OCI-M1 (cell line): ENCODE results near the gene KLHL7.
"Not testable (repeated sequence)": the region's sequence is repeated elsewhere in the genome, so short reads cannot be mapped to it uniquely, and the experiment has no call there.

Source experiments
- DNase-seq: peaks from one replicate; lab custom pipeline; 2025; lab: John Stamatoyannopoulos, UW

Gene KLHL7

DNA sequence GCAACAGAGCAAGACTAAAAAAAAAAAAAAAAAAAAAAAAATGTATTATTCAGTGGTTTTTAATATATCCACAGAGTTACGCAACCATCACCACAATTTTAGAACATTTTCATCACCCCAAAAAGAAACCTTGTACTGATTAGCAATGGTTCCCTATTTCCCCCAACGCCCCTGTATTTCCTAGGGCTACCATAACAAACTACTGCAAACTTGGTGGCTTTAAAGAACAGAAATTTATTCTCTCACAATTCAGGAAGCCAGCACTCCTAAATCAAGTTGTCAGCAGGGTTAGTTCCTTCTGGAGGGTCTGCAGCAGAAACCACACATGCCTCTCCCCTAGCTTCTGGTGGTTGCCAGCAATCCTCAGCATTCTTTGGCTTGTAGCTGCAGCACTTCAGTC lies 70.4 kb downstream of the KLHL7 start:
- DNase-seq: no peak

DNA sequence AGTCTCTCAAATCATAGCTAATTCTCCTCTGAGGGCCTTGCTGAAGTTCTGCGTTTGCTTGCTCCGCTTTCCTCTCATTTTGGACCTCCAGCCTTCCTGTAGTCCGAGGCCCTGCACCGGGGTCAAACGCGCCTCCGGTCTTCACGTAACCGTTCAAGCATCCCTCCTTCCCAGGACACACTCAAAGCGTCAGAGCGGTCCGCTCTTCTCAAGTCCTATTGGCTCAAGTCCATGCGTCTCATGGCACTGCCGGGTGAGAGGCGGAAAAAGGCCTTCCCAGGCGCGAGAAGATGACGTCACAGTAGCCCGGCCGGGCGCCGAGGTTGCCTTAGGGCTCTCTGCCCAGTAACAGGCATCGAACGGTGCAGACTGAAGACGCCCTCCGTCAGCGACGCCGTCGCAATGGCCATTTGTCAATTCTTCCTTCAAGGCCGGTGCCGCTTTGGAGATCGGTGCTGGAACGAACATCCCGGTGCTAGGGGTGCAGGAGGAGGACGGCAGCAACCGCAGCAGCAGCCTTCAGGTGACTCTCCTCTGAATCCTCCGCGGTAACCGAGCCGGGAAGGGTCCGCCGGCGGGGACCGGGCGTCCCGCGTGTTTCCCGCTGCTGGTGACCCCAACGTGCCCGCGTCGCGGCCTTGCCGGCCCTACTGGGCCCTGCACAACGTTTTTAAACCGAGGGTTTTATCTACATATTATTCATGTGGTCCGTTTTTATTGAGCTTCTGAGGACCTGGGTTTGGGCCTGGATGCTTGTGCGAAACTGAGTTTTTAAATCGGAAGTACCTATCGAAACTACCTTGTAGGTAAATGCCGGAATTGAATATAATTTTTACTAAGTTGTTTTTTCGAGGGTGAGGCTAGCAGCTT lies 76.3 kb downstream of the KLHL7 start, which contains the start of gene NUP42:
Gene NUP42, plus strand, starts transcription at position 365 of the 870 bp plus-strand sequence. Its CDS starts 38 bp downstream, at position 403.
- peak; percentile 98 for DNase-seq

DNA sequence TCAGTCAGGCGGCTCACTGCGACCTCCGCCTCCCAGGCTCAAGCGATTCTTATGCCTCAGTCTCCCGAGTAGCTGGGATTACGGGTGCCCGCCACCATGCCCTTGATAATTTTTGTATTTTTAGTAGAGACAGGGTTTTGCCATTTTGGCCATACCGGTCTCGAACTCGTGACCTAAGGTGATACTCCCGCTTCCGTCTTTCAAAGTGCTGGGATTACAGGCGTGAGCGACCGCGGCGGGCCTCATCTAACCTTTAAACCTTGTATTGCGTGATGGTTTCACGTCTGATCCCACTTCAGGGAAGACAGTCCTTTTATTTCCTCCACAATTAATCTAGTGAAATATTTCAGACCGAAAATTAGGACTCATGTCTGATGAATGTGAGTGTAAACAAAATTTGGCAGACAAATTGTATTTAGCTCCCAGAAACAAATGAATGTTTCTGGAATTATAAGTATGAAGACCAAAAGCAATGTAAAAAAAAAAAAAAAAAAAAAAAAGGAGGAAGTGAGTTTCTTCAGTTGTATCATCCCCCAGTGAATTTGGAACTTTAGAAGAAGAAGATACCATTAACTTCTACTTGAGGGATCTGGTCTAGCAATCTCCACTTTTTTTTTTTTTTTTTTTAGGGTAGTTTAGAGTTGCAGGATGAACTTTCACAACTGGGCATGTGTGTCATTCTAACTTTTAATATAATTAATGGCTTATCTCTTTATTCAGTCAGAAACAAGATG lies 77.9 kb downstream of the KLHL7 start:
- peak; percentile 72 for DNase-seq

DNA sequence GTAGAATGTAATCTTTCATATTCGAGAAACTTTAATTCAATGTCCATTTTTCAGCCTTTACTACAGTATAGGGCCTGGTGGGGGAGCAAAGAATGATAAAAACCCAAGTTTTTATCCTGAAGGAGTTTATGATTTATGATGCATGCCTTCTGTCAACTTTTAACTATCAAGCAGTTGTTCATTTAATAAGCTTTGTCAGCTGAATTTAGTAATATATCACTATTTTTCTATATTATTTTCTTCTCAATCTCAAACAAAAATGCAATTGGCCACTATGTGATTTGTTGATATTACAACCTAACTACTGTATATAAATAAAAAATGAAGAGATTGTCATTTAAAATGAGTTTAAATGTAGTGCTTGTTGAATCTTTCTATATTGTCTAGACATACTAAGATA lies 78.7 kb downstream of the KLHL7 start:
- DNase-seq: no peak

DNA sequence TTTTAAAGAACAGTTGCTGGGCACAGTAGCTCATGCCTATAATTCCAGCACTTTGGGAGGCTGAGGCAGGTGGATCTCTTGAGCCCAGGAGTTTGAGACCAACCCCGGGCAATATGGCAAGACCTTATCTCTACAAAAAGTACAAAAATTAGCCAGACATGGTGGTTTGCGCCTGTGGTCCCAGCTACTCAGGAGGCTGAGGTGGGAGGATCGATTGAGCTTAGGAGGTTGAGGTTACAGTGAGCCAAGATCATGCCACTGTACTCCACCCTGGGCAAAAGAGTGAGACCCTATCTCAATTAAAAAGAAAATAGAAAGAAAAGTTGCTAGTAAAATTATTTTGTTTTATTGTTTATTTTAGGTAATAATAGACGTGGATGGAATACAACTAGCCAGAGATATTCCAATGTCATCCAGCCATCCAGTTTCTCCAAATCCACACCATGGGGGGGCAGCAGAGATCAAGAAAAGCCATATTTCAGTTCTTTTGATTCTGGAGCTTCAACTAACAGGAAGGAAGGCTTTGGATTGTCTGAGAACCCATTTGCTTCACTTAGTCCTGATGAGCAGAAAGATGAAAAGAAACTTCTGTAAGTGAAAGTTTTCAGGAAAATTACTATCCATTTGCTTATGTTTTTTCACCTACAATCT lies 79.2 kb downstream of the KLHL7 start:
- peak; percentile 69 for DNase-seq

DNA sequence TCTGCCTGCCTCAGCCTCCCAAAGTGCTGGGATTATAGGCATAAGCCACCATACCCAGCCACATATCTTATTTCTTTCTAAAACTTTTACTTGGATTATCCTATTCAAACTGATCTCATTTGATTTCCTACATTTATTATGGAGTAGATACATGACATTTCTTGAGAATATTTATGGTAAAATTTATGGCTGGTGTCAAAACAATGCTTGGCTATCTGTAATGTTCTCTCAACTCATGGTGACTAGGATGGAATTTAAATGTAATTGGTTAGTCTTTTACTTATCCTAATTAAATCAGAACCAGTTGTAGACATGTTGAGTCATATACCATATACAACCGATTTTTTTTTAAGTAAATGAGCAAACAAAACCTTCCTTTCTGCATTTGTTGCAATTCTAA lies 80.4 kb downstream of the KLHL7 start:
- DNase-seq: no peak

DNA sequence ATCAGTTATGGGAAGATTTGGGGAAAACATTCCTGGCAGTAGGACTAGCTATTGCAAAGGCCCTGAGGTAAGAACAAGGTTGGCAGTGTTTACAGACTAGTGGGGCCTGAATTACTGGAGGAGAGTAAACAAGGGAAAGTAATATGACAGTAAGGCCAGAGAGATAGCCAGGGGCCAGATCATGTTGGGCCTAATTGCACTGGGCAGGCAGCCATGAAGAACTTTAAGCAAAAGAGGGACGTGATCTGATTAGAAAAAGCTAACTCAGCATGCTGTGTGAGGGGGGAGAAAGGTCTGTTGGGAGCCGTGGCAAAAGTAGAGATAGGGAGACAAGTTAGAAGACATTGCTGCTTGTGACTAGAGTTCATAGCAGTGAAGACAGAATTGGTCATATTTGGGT lies 85.4 kb downstream of the KLHL7 start:
- DNase-seq: peak; percentile 76

DNA sequence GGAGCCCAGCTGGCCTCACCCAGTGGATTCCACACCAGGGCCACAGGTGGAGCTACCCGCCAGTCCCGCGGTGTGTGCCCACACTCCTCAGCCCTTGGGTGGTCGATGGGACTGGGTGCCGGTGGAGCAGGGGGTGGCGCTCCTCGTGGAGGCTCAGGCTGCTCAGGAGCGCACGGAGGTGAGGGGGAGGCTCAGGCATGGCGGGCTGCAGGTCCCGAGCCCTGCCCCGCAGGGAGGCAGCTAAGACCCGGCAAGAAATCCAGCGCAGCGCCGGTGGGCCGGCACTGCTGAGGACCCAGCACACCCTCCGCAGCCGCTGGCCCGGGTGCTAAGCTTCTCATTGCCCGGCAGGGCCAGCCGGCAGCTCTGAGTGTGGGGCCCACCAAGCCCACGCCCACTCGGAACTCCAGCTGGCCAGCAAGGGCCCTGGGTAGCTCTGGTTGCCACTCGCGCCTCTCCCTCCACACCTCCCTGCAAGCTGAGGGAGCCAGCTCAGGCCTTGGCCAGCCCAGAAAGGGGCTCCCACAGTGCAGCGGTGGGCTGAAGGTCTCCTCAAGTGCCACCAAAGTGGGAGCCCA lies 88.2 kb downstream of the KLHL7 start:
- not testable (repeated sequence) for DNase-seq

DNA sequence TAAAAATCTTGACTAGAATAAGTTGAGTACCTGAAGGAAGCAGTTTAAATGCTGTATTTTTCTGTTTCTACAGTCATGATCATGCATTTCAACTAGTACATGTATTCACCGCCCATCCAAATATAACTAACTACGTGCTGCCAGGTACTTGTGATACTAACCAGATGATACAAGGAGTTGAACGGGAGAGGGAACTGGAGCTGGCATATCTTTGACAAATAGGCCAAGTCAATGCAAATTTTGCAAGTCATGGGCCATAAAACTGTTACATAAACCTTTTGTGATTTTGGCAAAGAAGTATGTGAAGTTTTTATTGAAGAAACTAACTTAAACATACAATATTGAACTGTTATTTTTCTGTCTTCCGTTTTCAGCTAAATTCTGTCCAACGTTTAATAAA lies 90.7 kb downstream of the KLHL7 start:
- no peak for DNase-seq

DNA sequence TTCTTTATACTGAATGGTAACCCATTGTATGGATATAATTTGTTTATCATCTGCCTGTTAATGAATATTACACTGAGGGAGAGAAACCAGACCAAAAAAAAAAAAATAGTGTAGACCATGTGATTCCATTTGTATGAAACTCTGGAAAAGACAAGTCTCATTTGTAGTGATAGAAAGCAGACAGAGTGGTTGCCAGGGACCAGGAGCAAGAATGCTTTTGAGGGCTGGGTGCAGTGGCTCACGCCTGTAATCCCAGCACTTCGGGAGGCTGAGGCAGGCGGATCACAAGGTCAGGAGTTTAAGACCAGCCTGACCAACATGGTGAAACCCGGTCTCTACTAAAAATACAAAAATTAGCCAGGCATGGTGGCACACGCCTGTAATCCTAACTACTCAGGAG lies 92.2 kb downstream of the KLHL7 start:
- DNase-seq: not testable (repeated sequence)

DNA sequence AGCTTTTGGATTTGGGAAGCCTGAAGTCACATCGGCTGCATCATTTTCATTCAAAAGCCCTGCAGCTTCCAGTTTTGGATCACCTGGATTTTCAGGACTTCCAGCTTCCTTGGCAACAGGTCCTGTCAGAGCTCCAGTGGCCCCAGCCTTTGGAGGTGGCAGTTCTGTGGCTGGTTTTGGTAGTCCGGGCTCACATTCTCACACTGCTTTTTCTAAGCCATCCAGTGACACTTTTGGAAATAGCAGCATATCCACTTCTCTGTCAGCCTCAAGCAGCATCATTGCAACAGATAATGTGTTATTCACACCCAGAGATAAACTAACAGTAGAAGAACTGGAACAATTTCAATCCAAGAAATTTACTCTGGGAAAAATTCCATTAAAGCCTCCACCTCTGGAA lies 94.7 kb downstream of the KLHL7 start:
- no peak for DNase-seq

DNA sequence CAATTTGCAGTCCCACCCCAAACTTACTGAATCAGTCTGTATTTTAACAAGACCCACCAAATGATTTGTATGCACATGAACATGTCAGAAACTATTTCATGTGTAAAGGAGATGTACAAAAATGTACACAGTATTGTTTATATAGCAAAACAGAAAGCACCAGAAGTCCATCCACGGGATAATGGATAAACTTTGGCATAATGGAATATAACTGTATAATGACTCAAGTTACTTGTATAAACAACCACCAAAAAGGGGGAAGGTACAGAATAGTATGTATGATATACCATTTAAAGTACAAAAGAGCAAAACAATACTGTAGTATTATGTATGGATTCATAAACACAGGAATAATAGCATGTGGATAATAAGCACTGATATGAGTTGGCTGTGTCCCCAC lies 98.7 kb downstream of the KLHL7 start:
- DNase-seq: no peak

DNA sequence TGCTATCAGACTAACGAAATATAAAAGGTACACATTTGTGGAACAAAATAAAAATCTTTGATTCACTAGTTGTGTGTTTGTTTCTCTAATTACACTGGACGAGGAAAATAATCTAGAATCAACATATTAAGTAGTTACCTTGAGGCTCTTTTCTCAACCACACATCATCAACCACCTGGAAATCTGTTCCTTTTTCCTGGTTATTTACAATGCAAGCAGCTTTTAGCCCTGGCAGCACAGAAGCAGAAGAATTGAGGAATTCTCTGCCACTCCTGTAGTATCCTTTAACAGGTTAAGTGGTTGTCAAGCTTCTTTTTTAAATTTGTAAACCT lies 100.0 kb downstream of the KLHL7 start:
- DNase-seq: no peak

DNA sequence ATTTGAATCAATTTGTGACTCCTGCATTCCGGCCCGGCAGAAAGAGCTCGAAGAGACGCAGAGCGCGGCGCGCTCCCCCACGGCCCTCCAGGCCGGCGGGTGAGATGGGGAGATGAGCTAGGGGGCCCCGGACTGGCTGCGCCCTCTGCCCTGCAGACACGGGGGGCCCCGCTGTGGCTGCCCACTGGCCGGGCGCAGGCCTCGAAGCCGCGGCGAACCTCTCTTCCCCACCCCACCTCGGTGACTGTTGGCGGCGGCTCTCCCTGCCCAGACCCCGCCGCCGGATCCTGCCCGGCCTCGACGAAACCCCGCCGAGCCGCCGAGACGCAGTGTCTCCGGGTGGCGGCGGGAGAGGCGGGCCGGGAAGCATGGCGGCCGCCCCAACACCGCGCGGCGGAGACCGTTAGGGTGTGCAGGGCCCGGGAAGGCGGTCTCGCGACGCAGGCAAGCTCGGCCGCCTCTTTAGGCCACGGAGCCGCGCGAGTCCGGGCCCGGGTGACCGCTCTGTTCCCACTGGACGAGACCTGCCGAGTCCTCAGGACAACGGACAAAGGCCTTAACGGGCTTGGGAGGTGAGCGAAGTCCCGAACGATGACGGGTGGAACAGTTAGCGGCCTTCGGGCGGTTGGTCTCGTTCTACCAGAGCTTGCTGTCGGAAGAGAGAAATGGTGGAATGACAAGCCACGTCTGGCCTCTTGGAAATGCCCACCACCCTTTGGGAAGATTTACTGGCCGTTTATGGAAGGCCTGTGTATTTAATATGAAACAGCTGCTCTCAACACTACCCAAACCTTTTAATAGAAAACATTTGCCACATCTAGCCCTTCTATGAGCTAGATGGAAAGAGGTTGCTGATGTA lies 100.6 kb downstream of the KLHL7 start:
- DNase-seq: no peak

DNA sequence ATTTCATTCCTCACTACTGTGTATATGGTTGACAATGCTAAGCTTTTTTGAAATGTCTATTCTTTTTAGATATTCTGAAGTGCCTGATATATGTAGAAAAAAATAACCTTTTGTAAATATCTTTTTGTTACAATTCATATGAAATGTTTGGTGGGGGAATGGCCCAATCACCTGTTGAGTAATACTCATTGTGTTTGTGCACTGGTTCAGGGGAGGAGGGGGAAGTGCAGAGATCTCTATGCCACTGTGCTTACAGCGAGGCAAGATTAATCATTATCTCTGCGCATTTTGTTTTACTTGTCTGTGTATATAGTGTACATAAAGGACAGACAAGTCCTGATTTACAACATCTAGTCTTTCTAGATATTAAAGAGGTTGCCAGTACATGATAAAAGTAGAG lies 101.4 kb downstream of the KLHL7 start:
- no peak for DNase-seq

DNA sequence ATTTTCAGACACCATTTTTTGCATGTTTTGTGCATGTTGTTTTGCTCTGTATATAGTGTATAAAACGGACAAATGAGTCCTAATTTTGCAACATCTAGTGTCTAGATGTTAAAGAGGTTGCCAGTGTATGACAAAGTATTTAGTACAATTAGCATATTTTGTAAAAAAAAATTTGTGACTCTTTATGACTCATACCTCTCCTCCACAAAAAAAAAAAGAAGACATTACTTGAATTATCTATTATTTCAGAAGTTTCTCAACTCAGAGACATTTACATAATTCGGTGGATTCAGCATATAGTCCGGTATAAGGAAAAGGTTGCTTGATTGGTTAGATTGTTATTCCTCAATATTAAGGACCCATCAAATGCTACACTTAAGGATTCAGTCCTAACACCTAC lies 102.3 kb downstream of the KLHL7 start:
- no peak for DNase-seq

DNA sequence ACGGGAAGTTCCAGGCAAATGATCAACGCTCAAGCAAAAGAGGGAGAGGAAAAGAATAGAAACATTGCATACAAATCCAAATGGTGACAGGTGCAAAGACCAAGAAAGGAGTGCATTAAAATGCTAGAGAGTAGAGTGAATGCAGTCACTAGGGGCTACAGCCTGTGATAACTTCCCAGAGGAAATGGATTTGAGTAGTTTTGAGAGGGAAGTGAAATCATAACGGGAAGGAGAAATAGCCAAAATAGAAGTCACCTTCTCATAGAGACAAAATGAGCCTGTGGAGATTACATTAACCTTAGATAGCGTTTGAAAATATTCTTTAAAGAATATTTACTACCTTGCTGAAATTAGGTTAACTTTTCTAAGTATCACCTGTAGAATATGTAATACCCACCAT lies 102.7 kb downstream of the KLHL7 start:
- DNase-seq: no peak

DNA sequence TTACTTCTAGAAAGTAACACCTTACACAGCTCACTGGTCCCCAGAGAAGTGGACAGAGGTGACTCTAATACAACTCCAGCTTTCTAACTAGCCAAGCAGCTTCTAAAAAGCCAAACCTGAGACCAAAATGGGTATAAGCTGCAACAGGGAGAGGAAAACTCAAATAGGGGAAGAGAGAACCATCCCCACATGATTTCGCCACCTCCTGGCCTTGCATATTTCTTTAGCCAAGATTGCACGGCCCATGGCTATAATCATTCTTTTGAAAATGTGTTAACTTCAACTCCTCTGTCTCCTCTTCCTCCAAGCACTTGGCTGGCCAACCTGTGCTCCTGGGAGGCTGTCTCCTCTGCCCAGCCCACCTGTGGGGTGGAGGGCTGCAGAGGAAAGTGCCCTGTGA lies 104.9 kb downstream of the KLHL7 start:
- no peak for DNase-seq

DNA sequence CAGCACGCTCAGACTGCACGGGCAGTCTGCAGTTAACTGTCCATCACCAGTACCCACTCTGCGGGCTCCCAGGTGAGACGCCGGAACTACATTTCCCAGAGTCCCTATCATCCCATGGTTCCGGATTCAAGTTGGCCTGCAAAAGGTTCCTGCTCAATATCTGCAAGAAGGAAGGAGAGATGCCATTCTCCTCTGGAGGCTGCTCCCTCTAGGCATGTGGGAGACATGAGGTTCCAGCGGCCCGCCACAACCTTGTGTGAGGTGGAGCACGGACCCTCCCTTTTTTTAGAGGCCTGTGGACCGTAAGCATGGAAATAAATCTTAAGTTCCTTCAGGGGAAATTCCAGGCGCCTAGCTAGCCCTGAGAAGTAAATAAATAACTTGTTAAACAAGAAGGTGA lies 106.0 kb downstream of the KLHL7 start:
- DNase-seq: no peak

DNA sequence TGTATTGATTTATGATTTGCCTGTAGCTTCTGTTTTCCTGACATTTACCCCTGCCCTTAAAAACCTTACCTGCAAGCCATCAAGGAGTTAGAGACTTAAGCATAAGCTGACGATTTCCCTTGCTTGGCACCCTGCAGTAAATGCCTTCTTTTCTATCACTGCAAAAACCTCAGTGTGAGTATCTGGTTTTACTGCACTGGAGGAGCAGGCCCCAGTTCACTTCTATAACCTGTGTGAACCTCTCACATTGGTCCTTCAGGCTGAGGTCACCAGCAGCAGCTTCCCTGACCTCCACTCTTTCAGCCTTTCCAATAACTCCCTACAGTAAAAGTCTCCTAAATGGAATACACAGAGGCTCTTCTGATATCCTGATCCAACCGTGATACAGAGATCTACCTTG lies 106.8 kb downstream of the KLHL7 start:
- DNase-seq: no peak

DNA sequence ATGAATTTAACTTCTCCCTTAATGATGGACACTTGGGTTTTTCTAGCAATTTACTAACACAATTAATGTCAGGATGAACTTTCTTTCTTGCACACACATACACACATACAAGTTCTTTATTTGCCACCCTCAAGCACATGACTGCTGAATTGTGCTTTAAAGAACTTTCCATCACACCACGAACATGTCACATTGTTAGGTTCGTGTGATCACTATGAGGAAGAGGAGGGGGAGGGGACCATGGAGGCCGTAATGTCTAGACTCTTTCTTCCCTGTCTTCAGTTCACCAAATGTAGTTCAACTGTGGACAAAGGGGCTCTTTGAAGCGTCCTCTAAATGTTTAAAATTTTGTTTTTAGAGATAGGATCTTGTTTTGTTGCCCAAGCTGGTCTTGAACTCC lies 107.3 kb downstream of the KLHL7 start:
- no peak for DNase-seq

DNA sequence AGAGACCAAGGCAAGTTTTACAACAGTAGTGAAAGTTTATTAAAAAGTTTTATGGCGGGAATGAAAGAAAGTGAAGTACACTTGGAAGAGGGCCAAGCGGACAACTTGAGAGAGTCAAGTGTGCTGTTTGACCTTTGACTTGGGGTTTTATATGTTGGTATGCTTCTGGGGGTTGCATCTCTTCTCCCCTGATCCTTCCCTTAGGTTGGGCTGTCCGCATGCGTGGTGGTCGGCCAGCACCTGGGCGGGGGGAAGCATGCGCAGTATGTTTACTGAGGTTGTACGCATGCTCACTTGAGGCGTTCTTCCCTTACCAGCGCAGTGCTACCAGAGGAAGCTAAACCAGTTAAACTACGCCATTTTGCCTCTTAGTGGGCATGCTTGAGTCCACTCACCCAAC lies 108.2 kb downstream of the KLHL7 start:
- no peak for DNase-seq
